Stomach (tissue), 9 donors: Measurements from ENCODE around the gene SMAD1. TPM values are rescaled to one million over a fixed set of nuclear protein-coding genes. Genes with fewer than 3 reads are reported as not detected.

Experiments used
- DNase-seq, 2 donors: peaks; one replicate each; pipeline versions ENCODE4 v3.0.0 to v3.0.0-alpha.2; 2013 to 2019
- H3K27ac ChIP-seq, 5 donors: fragments of 200-600 bp in 4 of 5; sonication (generic) in 4 of 5; one replicate each; pipeline ENCODE4 v1.5.1; 2013 to 2019; ENCODE audit warnings: mild to moderate bottlenecking in 1 of 5, moderate library complexity in 1 of 5
- H3K27me3 ChIP-seq, 3 donors: fragments of 200-600 bp; sonication (generic); one replicate each; pipeline ENCODE4 v1.5.1; 2017 to 2019; ENCODE audit warnings: mixed run types in 1 of 3
- H3K36me3 ChIP-seq, 4 donors: fragments of 200-600 bp; sonication (generic); 1 replicate in 3 of 4; 2 replicates in 1 of 4; pipeline ENCODE4 v1.5.1; 2016 to 2019
- H3K4me1 ChIP-seq, 4 donors: fragments of 200-600 bp; sonication (generic); one replicate each; pipeline ENCODE4 v1.5.1; 2016 to 2019
- H3K4me3 ChIP-seq, 4 donors: fragments of 200-600 bp; sonication (generic) in 3 of 4; one replicate each; pipeline ENCODE4 v1.5.1; 2016 to 2019; ENCODE audit warnings: mild to moderate bottlenecking in 1 of 4
- H3K9me3 ChIP-seq, 4 donors: fragments of 200-600 bp; sonication (generic); one replicate each; pipeline ENCODE4 v1.5.1; 2016 to 2019
- EP300 ChIP-seq: sonication (generic); formaldehyde crosslinking; IDR thresholded peaks from one replicate; pipeline ENCODE4 v1.6.1; 2017; ENCODE audit warnings: antibody characterized with exemption
- POLR2A ChIP-seq, 4 donors: fragments of 450-650 bp; IDR thresholded peaks; one replicate each; pipeline ENCODE4 v1.6.1; 2016; ENCODE audit warnings: antibody characterized with exemption in 4 of 4, control low read depth in 2 of 4, mild to moderate bottlenecking in 1 of 4, moderate library complexity in 1 of 4
- POLR2AphosphoS5 ChIP-seq, 3 donors: sonication (generic); formaldehyde crosslinking; IDR thresholded peaks; one replicate each; pipeline ENCODE4 v1.6.1; 2016; ENCODE audit warnings: antibody characterized with exemption in 3 of 3
- WGBS, 5 donors: extraction: QIAGEN DNeasy Blood & Tissue Kit in 3 of 5; methylation state at CpG; one replicate each; pipeline versions ENCODE4 v1.1.5 to v1.1.7; 2013 to 2018; 5-methylcytosine and 5-hydroxymethylcytosine counted together
- intact Hi-C: fragments of 100-400 bp; cut with DNase I; formaldehyde crosslinking; loops from one replicate; pipeline ENCODE4 v1.15.1; 2023; ENCODE audit warnings: low total_unique reads
- polyA plus RNA-seq, 3 donors: library from polyadenylated mRNA; stranded (reverse); fragments of 200-250 nt; gene quantifications; one replicate each; pipeline ENCODE4 v1.2.3, GENCODE V29; 2013
- total RNA-seq, 5 donors: library from RNA; depleted of rRNA; stranded (reverse); fragments of >200 nt; gene quantifications; one replicate each; pipeline versions ENCODE4 v1.1.0 to v1.2.3, GENCODE V29; 2014 to 2016
- TF ChIP-seq, protein P1 (sequence below), 7 experiments: fragments of 450-650 bp in 4 of 7; fragments of 200-600 bp in 3 of 7; sonication (generic) in 3 of 7; IDR thresholded peaks; one replicate each; pipeline ENCODE4 v1.5.1; 2016 to 2019; ENCODE audit warnings: antibody characterized with exemption in 7 of 7, control low read depth in 2 of 7, mild to moderate bottlenecking in 1 of 7
- donor health status: healthy with polysubstance abuse.
- donor health status: Bipolar disorder and iron deficiency.
- donor health status: healthy.

Gene SMAD1
- total and polyA plus RNA-seq, 8 donors = 3.6 to 50.5 (median 12.4) TPM

DNA sequence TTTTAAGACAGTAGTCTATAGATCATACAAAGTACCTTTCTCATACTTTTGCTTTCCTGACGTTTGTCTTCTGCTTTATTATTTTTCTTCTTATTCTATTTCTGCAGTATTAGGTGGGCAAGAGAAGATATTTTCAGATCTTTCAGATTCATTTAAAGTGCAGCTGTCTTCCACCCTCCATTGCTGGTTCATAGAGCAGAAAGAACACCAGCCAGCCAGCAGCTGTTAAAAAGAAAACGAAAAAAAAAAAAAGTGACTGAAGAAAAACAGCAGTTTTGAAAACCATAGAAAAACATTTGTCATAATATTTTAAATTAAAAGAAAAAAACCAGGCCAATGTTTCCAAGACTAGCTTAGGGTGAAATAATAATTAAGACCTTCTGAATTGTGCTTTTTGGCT, 42.9 kb downstream of the SMAD1 start:
- Histone ChIP-seq H3K9me3 (no peaks in the 10 kb centered on the region), H3K4me1 (peaks cover 12 to 63% (median 25%) of the 10 kb centered on the region in 4 donors), H3K36me3 (no peaks in the 10 kb centered on the region), H3K27me3 (no peaks in the 10 kb centered on the region), H3K4me3 (no peak overlapping the region), H3K27ac (peak overlapping the region in 1 of 5 donors; percentile 44)
- 45 to 60% (median 58%) methylated on average over 2 of the region's 2 CpGs for WGBS, 5 donors
- TF ChIP-seq POLR2AphosphoS5 (IDR thresholded peaks at IDR 0.05) (no peak), EP300 (no peak), POLR2A (IDR thresholded peaks at IDR 0.05) (no peak)
- TF ChIP-seq, protein P1, sequence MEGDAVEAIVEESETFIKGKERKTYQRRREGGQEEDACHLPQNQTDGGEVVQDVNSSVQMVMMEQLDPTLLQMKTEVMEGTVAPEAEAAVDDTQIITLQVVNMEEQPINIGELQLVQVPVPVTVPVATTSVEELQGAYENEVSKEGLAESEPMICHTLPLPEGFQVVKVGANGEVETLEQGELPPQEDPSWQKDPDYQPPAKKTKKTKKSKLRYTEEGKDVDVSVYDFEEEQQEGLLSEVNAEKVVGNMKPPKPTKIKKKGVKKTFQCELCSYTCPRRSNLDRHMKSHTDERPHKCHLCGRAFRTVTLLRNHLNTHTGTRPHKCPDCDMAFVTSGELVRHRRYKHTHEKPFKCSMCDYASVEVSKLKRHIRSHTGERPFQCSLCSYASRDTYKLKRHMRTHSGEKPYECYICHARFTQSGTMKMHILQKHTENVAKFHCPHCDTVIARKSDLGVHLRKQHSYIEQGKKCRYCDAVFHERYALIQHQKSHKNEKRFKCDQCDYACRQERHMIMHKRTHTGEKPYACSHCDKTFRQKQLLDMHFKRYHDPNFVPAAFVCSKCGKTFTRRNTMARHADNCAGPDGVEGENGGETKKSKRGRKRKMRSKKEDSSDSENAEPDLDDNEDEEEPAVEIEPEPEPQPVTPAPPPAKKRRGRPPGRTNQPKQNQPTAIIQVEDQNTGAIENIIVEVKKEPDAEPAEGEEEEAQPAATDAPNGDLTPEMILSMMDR (IDR thresholded peaks at IDR 0.05) = no peak
- no peak for DNase-seq
- intact Hi-C loops = no loop called here

DNA sequence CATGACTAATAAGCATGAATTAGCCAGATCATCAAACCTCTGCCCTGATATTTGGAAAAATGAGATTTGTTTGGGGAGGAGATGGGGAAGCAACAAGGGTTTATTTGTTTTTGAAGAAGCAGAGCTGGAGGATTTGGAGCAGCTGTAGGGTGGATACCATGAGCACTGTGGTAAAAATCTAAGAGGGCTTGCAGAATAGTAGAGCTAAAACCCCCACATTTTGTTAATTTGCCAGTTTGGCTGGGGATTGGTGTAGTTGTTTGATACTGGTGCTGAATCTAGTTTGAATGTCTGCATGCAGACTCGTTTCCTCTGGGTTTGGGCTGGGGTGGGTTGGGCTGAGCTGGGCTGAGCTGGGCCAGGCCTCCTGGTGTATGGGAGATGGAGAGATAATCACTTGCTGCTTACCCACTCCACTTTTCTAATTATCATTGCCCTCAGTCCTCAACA, 43.7 kb downstream of the SMAD1 start:
- peak in 1 of 2 donors; percentile 37 for DNase-seq
- H3K4me1 ChIP-seq = peaks cover 12 to 69% (median 29%) of the 10 kb centered on the region in 4 donors
- H3K4me3 ChIP-seq = no peak overlapping the region
- H3K36me3 ChIP-seq = no peaks in the 10 kb centered on the region
- H3K9me3 ChIP-seq = no peaks in the 10 kb centered on the region
- WGBS, 5 donors = 12 to 40% (median 21%) methylated on average over 1 of the region's 1 CpG
- no peaks in the 10 kb centered on the region for H3K27me3 ChIP-seq
- H3K27ac ChIP-seq = peak overlapping the region in 3 of 5 donors; percentile 15 to 44 (median 24)
- intact Hi-C loops = no loop called here
- TF ChIP-seq POLR2AphosphoS5 (IDR thresholded peaks at IDR 0.05) (no peak), EP300 (no peak), POLR2A (IDR thresholded peaks at IDR 0.05) (no peak)
- TF ChIP-seq, protein P1 (IDR thresholded peaks at IDR 0.05) = no peak

DNA sequence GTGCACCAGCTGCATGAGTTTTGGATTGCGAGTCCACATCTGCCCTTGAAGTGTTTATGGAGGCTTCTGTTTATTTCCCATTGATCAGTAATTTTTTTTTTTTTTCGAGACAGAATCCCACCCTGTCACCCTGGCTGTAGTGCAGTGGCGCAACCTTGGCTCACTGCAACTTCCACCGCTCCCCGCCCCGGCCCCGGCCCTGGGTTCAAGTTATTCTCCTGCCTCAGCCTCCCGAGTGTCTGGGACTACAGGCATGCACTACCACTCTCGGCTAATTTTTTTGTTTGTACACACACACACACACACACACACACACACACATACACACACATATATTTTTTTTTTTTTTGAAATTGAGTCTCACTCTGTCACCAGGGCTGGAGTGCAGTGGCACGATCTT, 46.1 kb downstream of the SMAD1 start:
- H3K4me1 ChIP-seq = peaks cover 5 to 58% (median 32%) of the 10 kb centered on the region in 4 donors
- no peak overlapping the region for H3K4me3 ChIP-seq
- intact Hi-C loops = no loop called here
- H3K27ac ChIP-seq = no peak overlapping the region
- no peaks in the 10 kb centered on the region for H3K27me3 ChIP-seq
- DNase-seq = no peak
- TF ChIP-seq EP300 (no peak), POLR2AphosphoS5 (IDR thresholded peaks at IDR 0.05) (no peak), POLR2A (IDR thresholded peaks at IDR 0.05) (no peak)
- TF ChIP-seq, protein P1 (IDR thresholded peaks at IDR 0.05) = no peak
- no peaks in the 10 kb centered on the region for H3K36me3 ChIP-seq
- H3K9me3 ChIP-seq = no peaks in the 10 kb centered on the region
- 90 to 95% (median 92%) methylated on average over 10 of the region's 10 CpGs for WGBS, 5 donors

DNA sequence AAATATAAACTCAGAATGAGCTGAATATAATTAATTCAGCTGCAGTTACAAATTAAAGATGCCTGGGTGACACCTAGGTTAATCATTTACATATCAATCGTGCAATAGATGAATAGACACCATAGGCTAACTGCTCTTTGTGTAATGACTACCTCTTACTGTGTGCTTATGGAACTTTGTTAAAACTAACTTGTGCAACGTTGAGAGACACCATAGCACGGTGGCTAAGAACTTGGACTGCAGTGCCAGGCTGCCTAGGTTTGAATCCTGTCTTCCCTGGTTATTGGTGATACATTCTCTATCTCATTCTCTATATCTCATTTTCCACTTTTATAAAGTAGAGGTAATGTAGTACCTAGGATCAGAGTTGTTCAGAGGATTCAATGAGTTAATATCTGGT, 46.9 kb downstream of the SMAD1 start:
- peaks cover 5 to 55% (median 32%) of the 10 kb centered on the region in 4 donors for H3K4me1 ChIP-seq
- no peak for DNase-seq
- no peak for TF ChIP-seq POLR2AphosphoS5 (IDR thresholded peaks at IDR 0.05)
- TF ChIP-seq, protein P1 (IDR thresholded peaks at IDR 0.05) = no peak
- no peaks in the 10 kb centered on the region for H3K36me3 ChIP-seq
- H3K9me3 ChIP-seq = no peaks in the 10 kb centered on the region
- WGBS, 5 donors = 59 to 79% (median 66%) methylated on average over 3 of the region's 3 CpGs
- no peak overlapping the region for H3K4me3 ChIP-seq
- H3K27ac ChIP-seq = no peak overlapping the region
- H3K27me3 ChIP-seq = no peaks in the 10 kb centered on the region
- intact Hi-C loops = no loop called here
